Lower leg skin (tissue), 4 donors: Measurements from ENCODE around the gene GNB1L. TPM values are rescaled to one million over a fixed set of nuclear protein-coding genes. Genes with fewer than 3 reads are reported as not detected.
A peak's percentile ranks its signal among the peaks of the same experiment; 100 is the strongest.

ENCODE experiments used
- DNase-seq, 2 donors: peaks; one replicate each; pipeline ENCODE4 v3.0.0-alpha.2; 2019; ENCODE audit warnings: low spot score in 2 of 2
- H3K4me3 ChIP-seq: fragments of 200-600 bp; sonication (generic); 2 replicates; pipeline ENCODE4 v1.5.1; 2017; ENCODE audit warnings: mild to moderate bottlenecking, low read depth; ENCODE audit not compliant: poor library complexity, severe bottlenecking
- CTCF ChIP-seq, 3 donors: fragments of 450-650 bp; IDR thresholded peaks; one replicate each; pipeline ENCODE4 v1.5.1; 2016; ENCODE audit warnings: antibody characterized with exemption in 3 of 3, mild to moderate bottlenecking in 3 of 3, moderate library complexity in 2 of 3
- POLR2A ChIP-seq, 2 donors: fragments of 450-650 bp; IDR thresholded peaks; one replicate each; pipeline ENCODE4 v1.6.1; 2016 to 2017; ENCODE audit warnings: antibody characterized with exemption in 2 of 2, mild to moderate bottlenecking in 1 of 2, moderate library complexity in 1 of 2
- WGBS, 2 donors: methylation state at CpG; one replicate each; pipeline ENCODE4 v1.1.5; 2018; 5-methylcytosine and 5-hydroxymethylcytosine counted together
- intact Hi-C: fragments of 100-400 bp; cut with DNase I; formaldehyde crosslinking; loops from one replicate; pipeline ENCODE4 v1.15.0; 2023; ENCODE audit warnings: low total_unique reads
- total RNA-seq, 4 donors: library from RNA; depleted of rRNA; stranded (reverse); fragments of >200 nt; gene quantifications; one replicate each; pipeline ENCODE4 v1.1.0, GENCODE V29; 2016

The GNB1L gene
- total RNA-seq, 4 donors from 2014 or later, result 10.0 to 16.2 (median 11.2) TPM

GRCh38 chr22:19772422-19772672, 82.3 kb downstream of the GNB1L start:
- H3K4me3 ChIP-seq, result no peak overlapping the region
- intact Hi-C loops, result no loop called here
- no peak for DNase-seq
- WGBS, 2 donors, result 76 to 88% methylated on average over 4 of the region's 4 CpGs
- TF ChIP-seq CTCF (IDR thresholded peaks at IDR 0.05), result no peak
- no peak for TF ChIP-seq POLR2A (IDR thresholded peaks at IDR 0.05)

GRCh38 chr22:19770349-19771220, 84.1 kb downstream of the GNB1L start:
- DNase-seq, result no peak
- WGBS, 2 donors, result 83 to 85% methylated on average over 23 to 25 of the region's 25 CpGs
- no peak overlapping the region for H3K4me3 ChIP-seq
- TF ChIP-seq CTCF (IDR thresholded peaks at IDR 0.05) (no peak), POLR2A (IDR thresholded peaks at IDR 0.05) (no peak)
- intact Hi-C loops, result no loop called here

- intact Hi-C loops, result no loop called here
- H3K4me3 ChIP-seq, result no peak overlapping the region
- 93 to 98% methylated on average over 9 to 12 of the region's 12 CpGs for WGBS, 2 donors
- no peak for DNase-seq
- no peak for TF ChIP-seq CTCF (IDR thresholded peaks at IDR 0.05)
These were observed 85.3 kb downstream of the GNB1L start for GRCh38 chr22:19769393-19769715.

GRCh38 chr22:19767427-19768341, 87.0 kb downstream of the GNB1L start:
- H3K4me3 ChIP-seq, result no peak overlapping the region
- peak in 1 of 2 donors; percentile 54 for DNase-seq
- TF ChIP-seq CTCF (IDR thresholded peaks at IDR 0.05), result no peak
- no peak for TF ChIP-seq POLR2A (IDR thresholded peaks at IDR 0.05)
- WGBS, 2 donors, result 54 to 59% methylated on average over 34 of the region's 35 CpGs
- intact Hi-C loops, result no loop called here

- peak overlapping the region; percentile 22 for H3K4me3 ChIP-seq
- WGBS, 2 donors, result 30 to 37% methylated on average over 47 to 84 of the region's 103 CpGs
- TF ChIP-seq POLR2A (IDR thresholded peaks at IDR 0.05) (no peak), CTCF (IDR thresholded peaks at IDR 0.05) (no peak)
- no peak for DNase-seq
- intact Hi-C loops, result no loop called here
These were observed 87.9 kb downstream of the GNB1L start for GRCh38 chr22:19766511-19767426.
